ENCODE results near the gene AP3S2. TPM values are rescaled to one million over a fixed set of nuclear protein-coding genes. Genes with fewer than 3 reads are reported as not detected.

AP3S2 gene
- total and polyA plus RNA-seq, 2 donors (not counting 1 experiment from before 2014, with no cell fraction given), result 11.3 to 32.3 TPM

- intact Hi-C loops (cut with micrococcal nuclease), result no loop called here
- Mint-ChIP-seq H3K9me3 (ENCODE audit: insufficient read depth) (no peaks in the 10 kb centered on the region), H3K27me3 (peaks cover 2% of the 10 kb centered on the region), H3K4me3 (peak overlapping the region; percentile 59), H3K27ac (no peak overlapping the region), H3K4me1 (peaks cover 36% of the 10 kb centered on the region)
- no peaks in the 10 kb centered on the region for H4K20me1 ChIP-seq (ENCODE audit: control insufficient read depth, insufficient read depth, low read length, poor library complexity, severe bottlenecking)
- no peak overlapping the region for H2AFZ ChIP-seq (ENCODE audit: insufficient read depth, low read depth, low read length, poor library complexity, severe bottlenecking)
- H3K4me2 ChIP-seq (replicated peaks; ENCODE audit: low read depth, low read length, poor library complexity, severe bottlenecking), result peak overlapping the region; percentile 18
- 75% methylated on average over 6 of the region's 6 CpGs for WGBS (ENCODE audit: insufficient coverage)
- H3K27me3 ChIP-seq (replicated peaks in 1 of 4; ENCODE audit: control extremely low read depth in 1 of 4, control insufficient read depth in 3 of 4, insufficient read depth in 4 of 4, low read length in 3 of 4), result peaks cover 0 to 29% (median 7%) of the 10 kb centered on the region in 4 experiments
- ChIA-PET CTCF (no interaction called here), POLR2A (no interaction called here)
- H3K9ac ChIP-seq (ENCODE audit: low read length), result no peak overlapping the region
- no peaks in the 10 kb centered on the region for H3K36me3 ChIP-seq (replicated peaks in 1 of 2; ENCODE audit: control extremely low read depth in 1 of 2, control insufficient read depth in 1 of 2, extremely low read depth in 1 of 2, insufficient read depth in 2 of 2, low read length in 1 of 2)
- peaks cover 22 to 52% of the 10 kb centered on the region in 2 donors for H3K4me1 ChIP-seq (ENCODE audit: control insufficient read depth in 2 of 2, insufficient read depth in 2 of 2, low read length in 2 of 2)
- no peak for DNase-seq
- H3K4me3 ChIP-seq (ENCODE audit: control extremely low read depth in 1 of 5, extremely low read depth in 1 of 5, insufficient read depth in 1 of 5, low read depth in 2 of 5, low read length in 4 of 5), result no peak overlapping the region
- TF ChIP-seq CTCF (IDR thresholded peaks at IDR 0.05), result no peak
- no peak for TF ChIP-seq EZH2 (IDR thresholded peaks at IDR 0.05; ENCODE audit: borderline replicate concordance, insufficient read depth, low read depth, low read length, poor library complexity, severe bottlenecking)
- H3K27ac ChIP-seq (ENCODE audit: low read length in 2 of 2), result no peak overlapping the region
- ATAC-seq (ENCODE audit: low read depth), result no peak
- H3K79me2 ChIP-seq (ENCODE audit: control insufficient read depth, insufficient read depth, low read length), result no peaks in the 10 kb centered on the region
- H3K9me3 ChIP-seq (ENCODE audit: control extremely low read depth in 1 of 3, control insufficient read depth in 2 of 3, insufficient read depth in 1 of 3, low read length in 2 of 3), result no peaks in the 10 kb centered on the region
Observed at GRCh38 chr15:89780601-89781000, 113.2 kb downstream of the AP3S2 start.

Small RNA genes within 50 kb of the gene (small RNA-seq; reads per million reads assigned to genes)
- gene MIR5009 (ENCODE audit: insufficient read length, low read depth, low replicate concordance) (not detected), gene MIR5094 (ENCODE audit: insufficient read length, low read depth, low replicate concordance) (not detected), gene RNU6-1111P (ENCODE audit: insufficient read length, low read depth, low replicate concordance) (not detected), gene RNU7-111P (ENCODE audit: insufficient read length, low read depth, low replicate concordance) (not detected)

Other genes with a start within 250 kb of the AP3S2 start
- not detected in 2 replicates for gene KIF7, start 238.5 kb downstream of the AP3S2 start, total RNA-seq
- not detected in 2 replicates for gene KIF7, start 238.5 kb downstream of the AP3S2 start, polyA plus RNA-seq
- 0.53 and 1.2 TPM in 2 replicates for gene PLIN1, start 214.6 kb downstream of the AP3S2 start, total RNA-seq
- 0.29 and 0.97 TPM in 2 replicates for gene PLIN1, start 214.6 kb downstream of the AP3S2 start, polyA plus RNA-seq
- gene PEX11A, start 203.2 kb downstream of the AP3S2 start, total RNA-seq, result 2.4 and 2.8 TPM in 2 replicates
- 0.33 and 0.78 TPM in 2 replicates for gene PEX11A, start 203.2 kb downstream of the AP3S2 start, polyA plus RNA-seq
- gene WDR93, start 203.2 kb downstream of the AP3S2 start, total RNA-seq, result 0.12 and 0.29 TPM in 2 replicates
- 0.06 TPM in 1 of 2 replicates, not detected in the other for gene WDR93, start 203.2 kb downstream of the AP3S2 start, polyA plus RNA-seq
- 0.49 and 0.51 TPM in 2 replicates for gene MESP1, start 142.7 kb downstream of the AP3S2 start, total RNA-seq
- gene MESP1, start 142.7 kb downstream of the AP3S2 start, polyA plus RNA-seq, result 0.25 and 0.43 TPM in 2 replicates
- not detected in 2 replicates for gene MESP2, start 117.7 kb downstream of the AP3S2 start, total RNA-seq
- 0.19 TPM in 1 of 2 replicates, not detected in the other for gene MESP2, start 117.7 kb downstream of the AP3S2 start, polyA plus RNA-seq
- gene ANPEP, start 79.1 kb downstream of the AP3S2 start, total RNA-seq, result 1.00 and 2.0 TPM in 2 replicates
- 1.2 and 3.4 TPM in 2 replicates for gene ANPEP, start 79.1 kb downstream of the AP3S2 start, polyA plus RNA-seq
- gene ARPIN, start 19.0 kb upstream of the AP3S2 start, total RNA-seq, result 0.10 TPM in 1 of 2 replicates, not detected in the other
- 0.09 and 0.10 TPM in 2 replicates for gene ARPIN, start 19.0 kb upstream of the AP3S2 start, polyA plus RNA-seq
- 38.7 and 41.7 TPM in 2 replicates for gene ZNF710, start 107.3 kb upstream of the AP3S2 start, total RNA-seq
- 8.7 and 9.6 TPM in 2 replicates for gene ZNF710, start 107.3 kb upstream of the AP3S2 start, polyA plus RNA-seq
- 30.7 and 33.3 TPM in 2 replicates for gene IDH2, start 208.5 kb upstream of the AP3S2 start, total RNA-seq
- 34.5 and 35.8 TPM in 2 replicates for gene IDH2, start 208.5 kb upstream of the AP3S2 start, polyA plus RNA-seq

Data from B cell (primary cell).